ENCODE results near the gene SHISA9. TPM values are rescaled to one million over a fixed set of nuclear protein-coding genes. Genes with fewer than 3 reads are reported as not detected.

SHISA9 gene
- total and polyA plus RNA-seq, 4 donors, result under 0.01 to 0.46 (median 0.07) TPM

- DNase-seq (no peak), ATAC-seq (ENCODE audit: insufficient read depth, low FRiP score) (no peak)
- Histone ChIP-seq H3K9ac (ENCODE audit: insufficient read depth in 1 of 2, low read length in 2 of 2) (no peak overlapping the region), H3K27ac (ENCODE audit: low read depth in 1 of 2, low read length in 1 of 2) (no peak overlapping the region), H3K4me3 (no peak overlapping the region), H3K9me3 (ENCODE audit: control insufficient read depth in 4 of 4, insufficient read depth in 3 of 4, low read length in 3 of 4) (peaks cover 0 to 4% (median 0%) of the 10 kb centered on the region in 4 donors), H3K36me3 (ENCODE audit: control insufficient read depth in 4 of 4, insufficient read depth in 4 of 4, low read length in 4 of 4) (no peaks in the 10 kb centered on the region), H3K27me3 (ENCODE audit: control insufficient read depth in 3 of 3, insufficient read depth in 3 of 3, low read length in 2 of 3) (peaks cover 0 to 2% (median 0%) of the 10 kb centered on the region in 3 donors), H3K4me1 (ENCODE audit: control insufficient read depth in 5 of 5, insufficient read depth in 5 of 5, low read length in 5 of 5) (no peaks in the 10 kb centered on the region)
- TF ChIP-seq, protein P1, sequence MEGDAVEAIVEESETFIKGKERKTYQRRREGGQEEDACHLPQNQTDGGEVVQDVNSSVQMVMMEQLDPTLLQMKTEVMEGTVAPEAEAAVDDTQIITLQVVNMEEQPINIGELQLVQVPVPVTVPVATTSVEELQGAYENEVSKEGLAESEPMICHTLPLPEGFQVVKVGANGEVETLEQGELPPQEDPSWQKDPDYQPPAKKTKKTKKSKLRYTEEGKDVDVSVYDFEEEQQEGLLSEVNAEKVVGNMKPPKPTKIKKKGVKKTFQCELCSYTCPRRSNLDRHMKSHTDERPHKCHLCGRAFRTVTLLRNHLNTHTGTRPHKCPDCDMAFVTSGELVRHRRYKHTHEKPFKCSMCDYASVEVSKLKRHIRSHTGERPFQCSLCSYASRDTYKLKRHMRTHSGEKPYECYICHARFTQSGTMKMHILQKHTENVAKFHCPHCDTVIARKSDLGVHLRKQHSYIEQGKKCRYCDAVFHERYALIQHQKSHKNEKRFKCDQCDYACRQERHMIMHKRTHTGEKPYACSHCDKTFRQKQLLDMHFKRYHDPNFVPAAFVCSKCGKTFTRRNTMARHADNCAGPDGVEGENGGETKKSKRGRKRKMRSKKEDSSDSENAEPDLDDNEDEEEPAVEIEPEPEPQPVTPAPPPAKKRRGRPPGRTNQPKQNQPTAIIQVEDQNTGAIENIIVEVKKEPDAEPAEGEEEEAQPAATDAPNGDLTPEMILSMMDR (IDR thresholded peaks at IDR 0.05; ENCODE audit: control extremely low read depth, extremely low read depth), result no peak
- WGBS, 2 donors, result 81 to 88% methylated on average over 1 of the region's 1 CpG
Measured at GRCh38 chr16:13109171-13109570, 207.8 kb downstream of the SHISA9 start.

- Histone ChIP-seq H3K9ac (ENCODE audit: insufficient read depth in 1 of 2, low read length in 2 of 2) (no peak overlapping the region), H3K27ac (ENCODE audit: low read depth in 1 of 2, low read length in 1 of 2) (no peak overlapping the region), H3K9me3 (ENCODE audit: control insufficient read depth in 4 of 4, insufficient read depth in 3 of 4, low read length in 3 of 4) (peaks cover 0 to 3% (median 0%) of the 10 kb centered on the region in 4 donors), H3K4me3 (no peak overlapping the region), H3K27me3 (ENCODE audit: control insufficient read depth in 3 of 3, insufficient read depth in 3 of 3, low read length in 2 of 3) (peaks cover 0 to 2% (median 0%) of the 10 kb centered on the region in 3 donors), H3K36me3 (ENCODE audit: control insufficient read depth in 4 of 4, insufficient read depth in 4 of 4, low read length in 4 of 4) (no peaks in the 10 kb centered on the region), H3K4me1 (ENCODE audit: control insufficient read depth in 5 of 5, insufficient read depth in 5 of 5, low read length in 5 of 5) (no peaks in the 10 kb centered on the region)
- DNase-seq, result no peak
- WGBS, 2 donors, result 43 to 56% methylated on average over 7 of the region's 7 CpGs
- no peak for ATAC-seq (ENCODE audit: insufficient read depth, low FRiP score)
- TF ChIP-seq, protein P1 (IDR thresholded peaks at IDR 0.05; ENCODE audit: control extremely low read depth, extremely low read depth), result no peak
Measured at GRCh38 chr16:13110124-13110796, 208.9 kb downstream of the SHISA9 start.

- ATAC-seq (ENCODE audit: insufficient read depth, low FRiP score) (no peak), DNase-seq (no peak)
- H3K36me3 ChIP-seq (ENCODE audit: control insufficient read depth in 4 of 4, insufficient read depth in 4 of 4, low read length in 4 of 4), result no peaks in the 10 kb centered on the region
- H3K9me3 ChIP-seq (ENCODE audit: control insufficient read depth in 4 of 4, insufficient read depth in 3 of 4, low read length in 3 of 4), result no peaks in the 10 kb centered on the region
- no peak overlapping the region for H3K27ac ChIP-seq (ENCODE audit: low read depth in 1 of 2, low read length in 1 of 2)
- no peak overlapping the region for H3K9ac ChIP-seq (ENCODE audit: insufficient read depth in 1 of 2, low read length in 2 of 2)
- no peaks in the 10 kb centered on the region for H3K27me3 ChIP-seq (ENCODE audit: control insufficient read depth in 3 of 3, insufficient read depth in 3 of 3, low read length in 2 of 3)
- no peak overlapping the region for H3K4me3 ChIP-seq
- TF ChIP-seq, protein P1 (IDR thresholded peaks at IDR 0.05; ENCODE audit: control extremely low read depth, extremely low read depth), result no peak
- no peaks in the 10 kb centered on the region for H3K4me1 ChIP-seq (ENCODE audit: control insufficient read depth in 5 of 5, insufficient read depth in 5 of 5, low read length in 5 of 5)
- 69 to 72% methylated on average over 2 of the region's 2 CpGs for WGBS, 2 donors
Measured at GRCh38 chr16:13111747-13112146, 210.3 kb downstream of the SHISA9 start.

GRCh38 chr16:13113741-13114140 is 212.3 kb downstream of the SHISA9 start:
- H3K9me3 ChIP-seq (ENCODE audit: control insufficient read depth in 4 of 4, insufficient read depth in 3 of 4, low read length in 3 of 4), result no peaks in the 10 kb centered on the region
- no peak for ATAC-seq (ENCODE audit: insufficient read depth, low FRiP score)
- H3K4me3 ChIP-seq, result no peak overlapping the region
- H3K36me3 ChIP-seq (ENCODE audit: control insufficient read depth in 4 of 4, insufficient read depth in 4 of 4, low read length in 4 of 4), result no peaks in the 10 kb centered on the region
- H3K27ac ChIP-seq (ENCODE audit: low read depth in 1 of 2, low read length in 1 of 2), result no peak overlapping the region
- WGBS, 2 donors, result 82 to 85% methylated on average over 3 of the region's 3 CpGs
- H3K27me3 ChIP-seq (ENCODE audit: control insufficient read depth in 3 of 3, insufficient read depth in 3 of 3, low read length in 2 of 3), result no peaks in the 10 kb centered on the region
- no peak overlapping the region for H3K9ac ChIP-seq (ENCODE audit: insufficient read depth in 1 of 2, low read length in 2 of 2)
- no peak for DNase-seq
- no peaks in the 10 kb centered on the region for H3K4me1 ChIP-seq (ENCODE audit: control insufficient read depth in 5 of 5, insufficient read depth in 5 of 5, low read length in 5 of 5)
- TF ChIP-seq, protein P1 (IDR thresholded peaks at IDR 0.05; ENCODE audit: control extremely low read depth, extremely low read depth), result no peak
